ENCODE measurements around the gene ECM2. TPM values are rescaled to one million over a fixed set of nuclear protein-coding genes. Genes with fewer than 3 reads are reported as not detected.

Gene ECM2
- total and polyA plus RNA-seq, 2 of the 13 experiments (the other 11 are each of a cell fraction or from before 2014, with no cell fraction given), result 0.37 TPM; not detected in 1

DNA sequence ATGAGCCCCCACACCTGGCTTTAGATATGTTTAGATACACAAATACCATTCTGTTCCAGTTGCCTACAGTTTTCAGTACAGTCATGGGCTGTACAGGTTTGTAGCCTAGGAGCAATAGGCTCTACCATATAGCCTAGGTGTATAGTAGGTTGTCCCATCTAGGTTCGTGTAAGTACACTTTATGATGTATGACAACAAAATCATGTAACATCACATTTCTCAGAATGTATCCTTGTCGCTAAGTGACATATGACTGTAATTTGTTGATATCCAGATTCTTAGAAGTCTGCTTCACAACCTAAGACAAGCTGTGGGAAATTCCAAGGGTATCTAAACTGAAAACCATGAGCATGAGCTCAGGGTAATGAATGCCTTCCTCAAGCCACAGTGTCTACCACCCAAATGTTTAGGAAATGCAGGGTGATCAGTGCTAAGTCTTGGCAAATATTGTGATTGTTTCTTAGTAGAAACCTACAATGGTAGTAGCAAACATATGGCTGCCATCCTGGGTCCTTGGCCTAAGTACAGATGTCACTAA is 8.4 kb downstream of the ECM2 start (continued):
- TF ChIP-seq, protein P1, sequence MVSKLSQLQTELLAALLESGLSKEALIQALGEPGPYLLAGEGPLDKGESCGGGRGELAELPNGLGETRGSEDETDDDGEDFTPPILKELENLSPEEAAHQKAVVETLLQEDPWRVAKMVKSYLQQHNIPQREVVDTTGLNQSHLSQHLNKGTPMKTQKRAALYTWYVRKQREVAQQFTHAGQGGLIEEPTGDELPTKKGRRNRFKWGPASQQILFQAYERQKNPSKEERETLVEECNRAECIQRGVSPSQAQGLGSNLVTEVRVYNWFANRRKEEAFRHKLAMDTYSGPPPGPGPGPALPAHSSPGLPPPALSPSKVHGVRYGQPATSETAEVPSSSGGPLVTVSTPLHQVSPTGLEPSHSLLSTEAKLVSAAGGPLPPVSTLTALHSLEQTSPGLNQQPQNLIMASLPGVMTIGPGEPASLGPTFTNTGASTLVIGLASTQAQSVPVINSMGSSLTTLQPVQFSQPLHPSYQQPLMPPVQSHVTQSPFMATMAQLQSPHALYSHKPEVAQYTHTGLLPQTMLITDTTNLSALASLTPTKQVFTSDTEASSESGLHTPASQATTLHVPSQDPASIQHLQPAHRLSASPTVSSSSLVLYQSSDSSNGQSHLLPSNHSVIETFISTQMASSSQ (IDR thresholded peaks at IDR 0.05; ENCODE audit: low read depth), result no peak
- TF ChIP-seq, protein P1 (CRISPR knock-in tag; IDR thresholded peaks at IDR 0.05; ENCODE audit: borderline replicate concordance), result no peak
- TF ChIP-seq, protein P2, sequence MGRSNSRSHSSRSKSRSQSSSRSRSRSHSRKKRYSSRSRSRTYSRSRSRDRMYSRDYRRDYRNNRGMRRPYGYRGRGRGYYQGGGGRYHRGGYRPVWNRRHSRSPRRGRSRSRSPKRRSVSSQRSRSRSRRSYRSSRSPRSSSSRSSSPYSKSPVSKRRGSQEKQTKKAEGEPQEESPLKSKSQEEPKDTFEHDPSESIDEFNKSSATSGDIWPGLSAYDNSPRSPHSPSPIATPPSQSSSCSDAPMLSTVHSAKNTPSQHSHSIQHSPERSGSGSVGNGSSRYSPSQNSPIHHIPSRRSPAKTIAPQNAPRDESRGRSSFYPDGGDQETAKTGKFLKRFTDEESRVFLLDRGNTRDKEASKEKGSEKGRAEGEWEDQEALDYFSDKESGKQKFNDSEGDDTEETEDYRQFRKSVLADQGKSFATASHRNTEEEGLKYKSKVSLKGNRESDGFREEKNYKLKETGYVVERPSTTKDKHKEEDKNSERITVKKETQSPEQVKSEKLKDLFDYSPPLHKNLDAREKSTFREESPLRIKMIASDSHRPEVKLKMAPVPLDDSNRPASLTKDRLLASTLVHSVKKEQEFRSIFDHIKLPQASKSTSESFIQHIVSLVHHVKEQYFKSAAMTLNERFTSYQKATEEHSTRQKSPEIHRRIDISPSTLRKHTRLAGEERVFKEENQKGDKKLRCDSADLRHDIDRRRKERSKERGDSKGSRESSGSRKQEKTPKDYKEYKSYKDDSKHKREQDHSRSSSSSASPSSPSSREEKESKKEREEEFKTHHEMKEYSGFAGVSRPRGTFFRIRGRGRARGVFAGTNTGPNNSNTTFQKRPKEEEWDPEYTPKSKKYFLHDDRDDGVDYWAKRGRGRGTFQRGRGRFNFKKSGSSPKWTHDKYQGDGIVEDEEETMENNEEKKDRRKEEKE (IDR thresholded peaks at IDR 0.05), result no peak
- TF ChIP-seq FOXO1 (CRISPR knock-in tag; IDR thresholded peaks at IDR 0.05), result no peak
- TF ChIP-seq TEAD3 (CRISPR knock-in tag; optimal IDR thresholded peaks at IDR 0.05; ENCODE audit: borderline replicate concordance), result no peak
- no peak for TF ChIP-seq ZNF121 (CRISPR knock-in tag; IDR thresholded peaks at IDR 0.05)
- no peak for TF ChIP-seq HNRNPL (IDR thresholded peaks at IDR 0.05; ENCODE audit: low read depth, low read length)
- TF ChIP-seq ZFP90 (CRISPR knock-in tag; IDR thresholded peaks at IDR 0.05; ENCODE audit: borderline replicate concordance), result no peak
- no peak for TF ChIP-seq ATF7 (IDR thresholded peaks at IDR 0.05)
- TF ChIP-seq ATF7 (CRISPR knock-in tag; IDR thresholded peaks at IDR 0.05), result no peak
- TF ChIP-seq MYC (CRISPR knock-in tag; IDR thresholded peaks at IDR 0.05; ENCODE audit: borderline replicate concordance), result no peak

Data from HepG2 (cell line).